Fibroblast of skin of scalp (primary cell): ENCODE measurements around the gene ZEB2.
A peak's percentile ranks its signal among the peaks of the same experiment; 100 is the strongest.

ENCODE experiments used
- DNase-seq: peaks from one replicate; pipeline ENCODE4 v3.0.0-alpha.2; 2013

The ZEB2 gene

GRCh38 chr2:144495227-144496091 lies 24.5 kb downstream of the ZEB2 start:
- no peak for DNase-seq

- DNase-seq: no peak
Measured at GRCh38 chr2:144493027-144493809, 26.7 kb downstream of the ZEB2 start.

DNA sequence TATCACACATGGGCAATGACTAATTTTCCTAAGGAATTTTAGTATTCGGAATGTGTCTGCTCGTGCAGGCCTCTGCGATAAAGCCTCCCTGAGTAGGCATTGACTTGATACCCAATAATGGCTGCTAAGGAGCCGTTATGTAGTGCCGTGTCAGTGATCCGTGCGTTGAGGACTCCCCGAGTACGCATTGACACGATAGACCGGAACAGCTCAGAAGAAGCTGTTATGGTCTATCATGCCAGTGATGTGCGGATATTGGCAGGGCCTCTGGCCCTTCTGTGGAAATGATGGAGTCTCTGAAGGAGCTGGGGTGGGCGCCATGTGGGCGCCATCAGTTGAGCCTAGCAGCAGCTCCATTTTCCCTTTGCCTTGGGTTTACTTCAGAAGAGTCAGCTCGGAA lies 29.1 kb downstream of the ZEB2 start:
- no peak for DNase-seq

GRCh38 chr2:144490017-144490416 lies 29.9 kb downstream of the ZEB2 start:
- no peak for DNase-seq

GRCh38 chr2:144489315-144489916 lies 30.5 kb downstream of the ZEB2 start:
- no peak for DNase-seq

- no peak for DNase-seq
Measured at GRCh38 chr2:144484201-144484948, 35.5 kb downstream of the ZEB2 start.

DNA sequence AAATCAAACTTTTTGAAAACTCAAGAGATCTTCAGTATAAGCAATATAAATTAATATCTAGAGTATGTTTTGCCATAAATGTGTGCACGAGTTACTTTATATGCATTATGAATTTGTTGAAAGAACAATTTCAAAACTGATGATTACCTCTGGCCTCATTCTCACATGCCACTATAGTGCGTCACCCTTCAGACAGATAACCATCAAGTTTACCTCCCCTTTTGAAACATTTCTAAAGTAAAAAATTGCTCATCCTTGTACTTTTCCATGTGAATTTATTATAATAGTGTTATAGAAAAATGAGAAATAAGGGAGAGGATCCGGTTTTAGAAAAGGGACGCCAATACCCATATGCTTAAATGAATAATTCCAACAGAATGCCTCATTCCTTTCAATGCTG lies 38.3 kb downstream of the ZEB2 start:
- DNase-seq: no peak

GRCh38 chr2:144481109-144481508 lies 38.8 kb downstream of the ZEB2 start:
- DNase-seq: no peak

- peak; percentile 60 for DNase-seq
Measured at GRCh38 chr2:144480285-144480684, 39.6 kb downstream of the ZEB2 start.

- DNase-seq: no peak
Measured at GRCh38 chr2:144479659-144480058, 40.3 kb downstream of the ZEB2 start.

GRCh38 chr2:144479138-144479537 lies 40.8 kb downstream of the ZEB2 start:
- peak; percentile 60 for DNase-seq

DNA sequence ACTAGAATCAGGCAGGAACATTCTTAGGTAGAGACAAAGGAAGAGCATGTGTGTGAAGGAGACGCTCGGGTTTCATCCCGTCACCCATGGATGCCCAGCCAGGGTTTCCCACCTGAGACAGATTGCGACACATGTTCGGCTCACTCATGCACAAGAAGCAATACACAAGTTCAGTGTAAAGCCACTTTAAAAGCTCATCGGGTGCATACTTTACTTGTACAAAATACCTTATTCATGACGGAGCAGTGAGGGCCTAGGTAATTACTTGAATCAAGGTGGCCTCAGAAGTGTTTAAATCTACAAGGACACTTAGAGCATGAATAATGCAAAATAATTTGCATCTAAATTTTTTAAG lies 42.0 kb downstream of the ZEB2 start:
- DNase-seq: no peak

DNA sequence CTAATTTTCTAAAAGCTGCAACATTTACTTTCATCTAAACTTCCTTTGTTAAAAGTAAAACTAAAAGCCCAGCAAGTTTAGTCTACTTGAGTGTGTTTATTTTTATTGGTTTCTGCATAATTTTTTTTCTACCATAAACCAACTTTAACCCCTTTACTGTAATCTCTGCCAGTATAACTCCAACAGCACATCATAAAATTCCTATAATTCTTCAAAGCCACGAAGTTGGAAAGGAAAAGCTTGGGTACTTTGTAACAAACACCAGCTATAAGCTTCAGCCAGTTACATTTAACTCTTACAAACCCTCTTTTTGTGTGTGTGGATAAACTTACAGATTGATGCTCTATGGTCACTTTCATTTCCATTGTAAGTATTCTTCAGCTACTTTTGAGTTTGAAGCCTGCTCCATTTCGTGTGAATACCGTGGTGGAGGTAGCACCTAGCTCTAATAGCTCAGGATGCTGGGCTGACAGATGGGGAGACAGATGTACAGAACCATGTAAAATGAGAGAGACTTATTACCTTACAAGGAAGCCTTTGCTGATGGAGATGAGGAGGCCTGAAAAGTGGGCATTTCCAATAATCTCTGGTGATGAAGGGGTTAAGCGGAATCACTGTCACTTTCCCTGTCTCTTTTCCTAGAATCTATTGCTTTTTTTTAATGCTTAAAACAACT lies 42.5 kb downstream of the ZEB2 start:
- DNase-seq: peak; percentile 71

DNA sequence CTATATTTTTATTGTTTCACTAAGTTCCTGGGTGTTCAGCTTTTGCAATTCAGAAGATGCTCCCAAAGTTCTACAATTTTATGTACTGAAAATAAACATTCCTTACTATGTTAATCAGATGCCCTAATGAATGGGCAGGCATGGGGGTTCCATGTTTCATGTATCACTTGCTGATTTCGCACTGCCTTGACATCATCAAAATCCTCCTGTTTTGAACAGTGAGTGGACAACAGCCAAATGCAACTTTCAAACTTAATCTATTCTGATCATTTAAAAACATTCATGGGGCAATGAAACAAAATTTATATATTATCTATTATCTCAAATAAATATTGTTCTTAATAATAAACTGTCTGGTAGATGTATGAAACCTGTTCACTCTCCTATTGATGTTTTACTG lies 43.2 kb downstream of the ZEB2 start:
- no peak for DNase-seq

GRCh38 chr2:144475569-144476275 lies 44.2 kb downstream of the ZEB2 start:
- DNase-seq: no peak

DNA sequence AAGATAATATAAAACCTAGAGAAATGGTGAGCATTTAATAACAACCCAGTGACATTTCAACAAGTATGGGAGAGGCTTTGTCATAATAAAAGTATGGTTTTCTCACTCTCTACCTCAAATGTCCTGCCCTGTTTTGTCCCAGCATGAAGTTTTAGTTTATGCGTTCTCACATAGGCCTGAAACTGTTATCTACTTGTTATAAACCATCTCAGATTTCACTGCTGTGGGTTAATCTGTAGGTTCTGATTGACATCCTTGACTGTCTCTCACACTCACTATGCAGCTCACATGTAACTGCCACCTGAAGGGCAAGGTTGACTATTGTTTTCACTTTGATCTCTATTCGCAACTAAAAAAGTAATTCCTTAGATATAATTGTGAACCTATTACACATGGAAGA lies 44.9 kb downstream of the ZEB2 start:
- no peak for DNase-seq

- no peak for DNase-seq
Measured at GRCh38 chr2:144474017-144474416, 45.9 kb downstream of the ZEB2 start.

GRCh38 chr2:144472911-144473310 lies 47.0 kb downstream of the ZEB2 start:
- DNase-seq: peak; percentile 80

GRCh38 chr2:144472046-144472412 lies 47.9 kb downstream of the ZEB2 start:
- no peak for DNase-seq

GRCh38 chr2:144471305-144472045 lies 48.4 kb downstream of the ZEB2 start:
- DNase-seq: no peak

GRCh38 chr2:144470816-144471215 lies 49.1 kb downstream of the ZEB2 start:
- DNase-seq: no peak
